ENCODE results near the gene LENEP.
A peak's percentile ranks its signal among the peaks of the same experiment; 100 is the strongest.
"Not testable (repeated sequence)": the region's sequence is repeated elsewhere in the genome, so short reads cannot be mapped to it uniquely, and the experiment has no call there.

Gene LENEP

DNA sequence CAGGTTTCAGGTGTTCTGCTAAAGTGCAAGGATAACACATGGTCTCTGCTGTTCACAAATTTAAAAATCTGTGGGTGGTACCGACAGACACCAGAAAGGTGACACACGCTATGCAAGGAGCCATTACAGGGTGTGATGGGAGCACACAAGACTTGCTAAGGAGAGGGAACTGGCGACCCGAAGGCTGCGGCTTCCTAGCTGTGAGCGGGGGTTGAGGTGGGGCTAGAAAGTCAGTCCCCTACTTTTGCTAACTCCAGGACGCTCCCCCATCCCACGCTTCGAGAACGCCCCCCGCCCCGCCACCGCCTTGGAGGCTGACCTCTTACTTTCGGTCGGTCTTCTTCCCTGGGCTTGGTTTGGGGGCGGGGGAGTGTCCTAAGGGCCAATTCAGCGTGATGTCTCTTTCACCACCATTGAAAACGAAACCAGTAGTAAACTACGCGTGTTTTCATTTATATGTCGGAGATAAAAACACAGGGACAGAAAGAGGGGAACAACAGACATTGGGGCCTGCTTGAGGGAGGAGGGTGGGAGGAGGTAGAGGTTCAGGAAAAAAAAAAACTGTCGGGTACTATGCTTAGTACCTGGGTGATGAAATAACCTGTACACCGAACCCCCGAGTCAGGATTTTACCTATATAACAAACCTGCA, 17.9 kb upstream of the LENEP start:
- DNase-seq (ENCODE audit: low spot score) = peak; percentile 84

DNA sequence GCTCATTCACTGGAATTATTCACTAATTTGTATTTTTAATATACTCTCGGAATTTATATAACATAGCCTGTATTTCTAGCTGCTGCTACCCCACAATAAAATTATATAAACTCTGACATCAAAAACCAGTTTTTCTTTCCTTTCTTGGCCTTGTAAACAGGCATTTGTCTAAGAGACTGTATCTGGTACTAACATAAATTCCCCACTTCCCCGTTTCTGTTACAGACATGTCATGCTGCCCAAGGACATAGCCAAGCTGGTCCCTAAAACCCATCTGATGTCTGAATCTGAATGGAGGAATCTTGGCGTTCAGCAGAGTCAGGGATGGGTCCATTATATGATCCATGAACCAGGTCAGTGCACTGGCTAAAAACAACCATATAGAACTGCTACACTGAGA, 15.6 kb upstream of the LENEP start:
- DNase-seq (ENCODE audit: low spot score) = not testable (repeated sequence)

DNA sequence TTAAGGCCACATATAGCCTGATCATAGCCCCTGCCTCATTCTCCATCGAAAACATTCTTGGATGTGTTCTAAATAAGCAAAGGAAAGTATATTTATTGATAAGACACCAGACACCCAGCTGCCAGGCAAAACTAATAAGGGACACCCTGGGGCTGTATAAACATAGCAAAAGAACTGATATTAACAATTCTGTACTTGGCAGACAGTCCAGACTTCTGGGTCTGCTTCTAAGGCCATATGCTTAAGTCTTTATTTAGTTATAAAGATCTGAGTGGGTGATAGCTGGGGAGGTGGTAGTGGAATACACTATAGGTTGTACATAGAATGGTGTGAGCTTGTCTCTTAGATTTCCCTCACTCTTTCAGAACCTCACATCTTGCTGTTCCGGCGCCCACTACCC, 15.0 kb upstream of the LENEP start:
- DNase-seq (ENCODE audit: low spot score) = no peak

GRCh38 chr1:154982341-154982740, 11.0 kb upstream of the LENEP start:
- DNase-seq (ENCODE audit: low spot score) = no peak

DNA sequence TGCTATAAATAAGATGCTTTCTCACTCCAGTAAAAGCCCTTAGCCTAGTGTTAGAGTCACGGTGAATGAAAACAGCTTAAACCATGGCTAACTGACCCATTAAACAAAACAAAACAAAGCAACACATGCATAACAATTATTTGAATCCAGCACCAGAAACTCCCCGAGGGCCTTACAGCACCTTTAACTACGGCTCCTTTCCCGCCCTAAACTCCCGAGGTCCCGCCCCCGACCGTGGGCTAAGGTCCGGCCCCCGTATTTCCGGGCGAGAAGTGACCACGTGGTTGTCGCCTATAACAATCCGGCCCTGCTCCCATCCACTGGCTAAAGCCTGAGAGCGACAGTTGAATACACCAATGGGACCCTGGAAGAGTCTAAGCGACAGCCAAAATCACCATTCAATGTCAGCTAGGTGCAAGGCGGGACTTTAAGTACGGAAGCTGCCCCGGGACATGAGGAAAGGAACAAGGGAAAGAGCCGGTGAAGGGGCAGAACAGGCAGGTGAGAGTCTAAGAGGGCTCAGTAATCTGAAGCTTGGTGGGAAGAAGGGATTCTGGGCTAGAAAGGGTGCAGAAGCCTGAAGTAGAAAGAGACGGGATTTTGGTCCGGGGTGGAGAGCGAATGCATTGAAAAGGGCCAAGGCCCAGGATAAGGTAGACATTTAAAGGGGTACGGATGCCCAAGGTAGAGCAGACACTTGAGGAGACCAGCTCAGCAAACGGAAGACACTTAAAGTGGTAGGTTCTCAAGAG, 10.3 kb upstream of the LENEP start, which contains the start of gene FLAD1:
Gene FLAD1, plus strand, starts transcription at position 448 of the 752 bp plus-strand sequence. CDS start 351 bp downstream, outside the sequence.
- DNase-seq (ENCODE audit: low spot score) = peak; percentile 100

- no peak for DNase-seq (ENCODE audit: low spot score)
Observed at GRCh38 chr1:154983776-154984466, 9.5 kb upstream of the LENEP start.

GRCh38 chr1:154986736-154987135, 6.7 kb upstream of the LENEP start:
- DNase-seq (ENCODE audit: low spot score) = not testable (repeated sequence)

GRCh38 chr1:154987326-154987725, 6.1 kb upstream of the LENEP start:
- no peak for DNase-seq (ENCODE audit: low spot score)

GRCh38 chr1:154988058-154988954, 5.1 kb upstream of the LENEP start:
- DNase-seq (ENCODE audit: low spot score) = no peak

GRCh38 chr1:154989195-154989860, 4.1 kb upstream of the LENEP start:
- no peak for DNase-seq (ENCODE audit: low spot score)

DNA sequence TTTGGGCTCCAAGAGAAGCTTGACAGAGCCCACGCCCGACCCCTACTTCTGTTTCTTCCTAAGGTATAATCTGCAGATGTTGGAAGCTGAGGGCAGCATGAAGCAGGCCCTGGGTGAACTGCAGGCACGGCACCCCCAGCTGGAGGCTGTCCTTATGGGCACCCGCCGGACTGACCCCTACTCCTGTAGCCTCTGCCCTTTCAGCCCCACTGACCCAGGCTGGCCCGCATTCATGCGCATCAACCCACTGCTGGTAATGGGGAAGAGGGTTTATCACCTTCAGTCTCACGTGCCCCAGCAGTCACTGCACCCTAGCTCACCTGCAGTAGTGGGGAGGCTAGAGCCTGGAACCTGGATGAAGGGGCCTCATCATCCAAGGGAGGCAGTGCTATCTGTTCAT, 3.1 kb upstream of the LENEP start:
- DNase-seq (ENCODE audit: low spot score) = no peak

DNA sequence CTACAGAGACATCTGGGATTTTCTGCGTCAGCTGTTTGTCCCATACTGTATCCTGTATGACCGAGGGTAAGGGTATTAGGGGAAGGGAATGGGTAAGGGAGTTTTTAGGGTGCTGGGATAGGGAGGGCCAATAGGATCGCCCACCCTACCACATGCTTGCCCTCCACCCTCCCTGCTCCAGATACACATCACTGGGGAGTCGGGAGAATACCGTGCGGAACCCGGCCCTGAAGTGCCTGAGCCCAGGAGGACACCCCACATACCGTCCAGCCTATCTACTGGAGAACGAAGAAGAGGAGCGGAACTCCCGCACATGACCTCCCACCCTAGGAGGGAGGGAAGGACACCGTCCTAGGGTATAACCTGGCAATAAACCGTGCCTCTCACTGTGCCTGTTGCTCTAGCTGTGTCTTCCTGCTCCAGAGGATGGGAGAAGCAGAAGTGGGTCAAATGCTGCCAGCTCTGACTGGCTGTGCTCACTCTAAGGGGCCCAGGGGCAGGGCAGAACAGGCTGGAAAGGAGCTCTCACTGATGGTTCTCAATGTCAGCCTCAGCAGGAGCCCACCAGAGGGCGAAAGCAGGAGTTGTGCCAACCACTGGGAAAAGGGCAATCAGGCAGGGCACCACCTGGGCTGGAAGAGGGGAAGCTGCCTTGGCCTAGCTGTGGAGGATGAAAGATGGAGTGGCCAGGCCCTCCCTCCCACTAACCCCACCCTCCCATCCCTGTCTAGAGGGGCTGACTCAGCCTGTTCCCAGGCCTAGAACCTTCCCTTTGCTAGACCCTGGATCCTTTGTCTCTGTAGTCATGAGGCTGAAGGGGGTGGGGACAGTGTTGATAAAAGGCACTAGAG, 440 bp upstream of the LENEP start:
- DNase-seq (ENCODE audit: low spot score) = peak; percentile 33

DNA sequence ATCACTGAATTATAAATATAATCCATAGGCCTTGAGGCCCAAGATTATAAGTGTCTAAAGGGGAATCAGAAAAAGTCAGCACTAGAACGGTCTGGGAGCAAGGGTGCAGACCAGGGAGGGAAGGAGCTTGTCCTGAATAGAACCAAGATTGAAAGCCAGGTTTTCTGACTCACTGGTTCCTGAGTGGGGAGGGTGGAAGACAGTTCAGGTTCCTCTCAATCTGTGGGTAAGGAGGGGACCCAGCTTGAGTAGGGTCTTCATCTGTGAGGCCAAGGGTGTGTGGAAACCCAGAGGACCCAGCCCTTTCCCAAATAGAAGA, 842 bp downstream of the LENEP start:
- no peak for DNase-seq (ENCODE audit: low spot score)

DNA sequence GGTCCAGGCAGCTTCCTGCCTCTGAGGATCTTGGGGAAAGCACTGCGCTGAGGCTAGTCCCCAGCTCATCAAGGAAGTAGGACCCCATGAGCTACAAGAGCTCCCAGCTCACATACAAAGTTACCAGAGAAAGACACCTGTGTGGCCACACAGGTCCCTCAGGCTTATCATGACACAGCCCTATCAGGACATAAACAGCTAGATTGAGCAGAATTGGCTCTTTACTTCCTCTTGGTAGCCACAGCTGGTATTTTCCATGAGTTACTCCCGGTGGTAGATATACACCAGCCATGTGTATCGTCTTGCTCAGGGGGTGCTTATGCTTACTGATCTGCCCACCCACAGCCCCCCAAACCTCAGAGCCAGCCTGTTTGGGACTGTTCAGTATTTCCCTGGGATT, 1.2 kb downstream of the LENEP start:
- DNase-seq (ENCODE audit: low spot score) = peak; percentile 80

DNA sequence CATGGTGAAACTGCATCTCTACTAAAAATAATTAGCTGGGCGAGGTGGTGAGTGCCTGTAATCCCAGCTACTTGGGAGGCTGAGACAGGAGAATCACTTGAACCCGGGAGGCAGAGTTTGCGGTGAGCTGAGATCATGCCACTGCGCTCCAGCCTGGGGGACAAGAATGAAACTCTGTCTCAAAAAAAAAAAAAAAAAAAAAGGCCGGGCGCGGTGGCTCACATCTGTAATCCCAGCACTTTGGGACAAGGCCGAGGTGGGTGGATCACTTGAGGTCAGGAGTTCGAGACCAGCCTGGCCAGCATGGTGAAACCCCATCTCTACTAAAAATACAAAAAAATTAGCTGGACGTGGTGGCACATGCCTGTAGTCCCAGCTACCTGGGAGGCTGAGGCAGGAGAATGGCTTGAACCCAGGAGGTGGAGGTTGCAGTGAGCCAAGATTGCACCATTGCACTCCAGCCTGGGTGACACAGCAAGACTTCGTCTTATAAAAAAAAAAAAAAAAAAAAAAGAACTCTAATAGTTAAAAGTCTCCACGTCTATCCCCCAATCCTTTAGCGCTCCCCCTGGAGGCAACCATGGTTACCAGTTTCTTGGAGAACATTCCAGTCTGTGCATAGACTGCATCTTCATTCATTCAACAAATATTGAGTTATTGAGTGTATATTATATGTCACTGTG, 2.1 kb downstream of the LENEP start:
- DNase-seq (ENCODE audit: low spot score) = peak; percentile 43

- no peak for DNase-seq (ENCODE audit: low spot score)
Observed at GRCh38 chr1:154996966-154997701, 3.7 kb downstream of the LENEP start.

DNA sequence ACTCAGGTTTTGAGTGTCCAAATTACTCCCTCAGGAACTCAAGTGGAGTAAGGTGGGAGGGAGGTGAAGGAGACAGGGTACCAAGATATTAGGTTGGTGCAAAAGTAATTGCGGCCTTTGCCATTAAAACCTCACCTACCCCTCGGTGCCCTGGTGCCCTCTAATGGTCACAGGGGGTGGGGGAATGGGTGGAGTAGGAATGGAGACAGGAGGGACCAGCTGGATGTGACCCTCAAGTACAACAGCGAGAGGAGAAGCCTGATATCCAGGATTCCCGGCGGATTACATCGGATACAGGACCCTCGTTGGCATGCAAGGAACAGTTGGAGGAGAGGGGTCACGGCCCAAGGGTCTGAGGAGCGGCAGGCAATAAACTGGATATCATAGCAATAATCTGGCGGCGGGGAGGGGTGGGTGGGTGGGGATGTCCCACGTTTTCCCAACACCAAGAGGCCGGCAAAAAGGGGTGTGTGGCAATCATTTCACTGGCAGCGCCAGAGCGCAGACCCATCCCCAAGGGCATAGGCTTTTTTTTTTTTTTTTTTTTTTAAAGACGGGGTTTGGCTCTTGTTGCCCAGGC, 4.9 kb downstream of the LENEP start:
- peak; percentile 28 for DNase-seq (ENCODE audit: low spot score)

DNA sequence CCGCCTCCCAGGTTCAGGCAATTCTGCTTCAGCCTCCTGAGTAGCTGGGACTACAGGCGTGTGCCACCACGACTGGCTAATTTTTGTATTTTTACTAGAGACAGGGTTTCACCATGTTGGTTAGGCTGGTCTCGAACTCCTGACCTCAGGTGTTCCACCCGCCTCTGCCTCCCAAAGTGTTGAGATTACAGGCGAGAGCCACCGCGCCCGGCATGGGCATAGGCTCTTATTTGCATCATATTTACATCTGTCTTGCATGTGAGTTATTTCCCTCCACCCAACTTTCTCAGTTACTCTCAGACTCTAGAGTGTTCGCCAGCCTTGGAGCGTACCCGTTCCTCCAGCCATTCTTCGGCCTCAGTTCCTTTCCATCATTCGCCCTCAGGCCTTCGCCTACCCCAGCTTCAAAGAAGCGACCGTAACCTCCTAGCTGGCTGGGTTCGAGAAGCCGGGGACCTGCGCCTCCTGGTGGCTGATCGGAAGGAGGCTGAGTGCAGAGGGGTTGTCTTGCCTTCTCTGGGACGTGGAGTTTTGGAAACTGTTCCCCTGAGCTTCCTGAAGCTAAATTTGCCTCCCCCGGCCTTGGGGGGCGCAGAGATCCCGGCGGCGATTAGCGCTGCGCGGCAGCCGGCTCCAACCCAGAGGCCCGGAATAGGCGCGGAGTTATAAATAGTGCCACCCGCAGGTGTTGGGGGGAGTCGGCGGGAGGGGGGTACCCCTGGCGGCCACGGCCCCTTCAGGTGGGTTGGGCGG, 5.6 kb downstream of the LENEP start:
- peak; percentile 97 for DNase-seq (ENCODE audit: low spot score)
